Measurements from ENCODE around the gene ZNF416.

ZNF416 gene

GRCh38 chr19:57578487-57579205 lies at the start of gene ZNF416:
Gene ZNF416 (minus strand): TSS chr19:57578911. CDS start chr19:57578704, 207 bp downstream.
- peak; percentile 94 for DNase-seq (ENCODE audit: low spot score)

- DNase-seq (ENCODE audit: low spot score): no peak
These were observed 44.4 kb upstream of the ZNF416 start for GRCh38 chr19:57623091-57623490.

GRCh38 chr19:57620673-57621348 lies 42.1 kb upstream of the ZNF416 start:
- DNase-seq (ENCODE audit: low spot score): no peak

GRCh38 chr19:57615346-57615745 lies 36.6 kb upstream of the ZNF416 start:
- no peak for DNase-seq (ENCODE audit: low spot score)

- DNase-seq (ENCODE audit: low spot score): peak; percentile 64
These were observed 35.4 kb upstream of the ZNF416 start, which contains the start of gene ZNF134 for GRCh38 chr19:57613941-57614743. Gene ZNF134 (plus strand): TSS chr19:57614242. CDS start chr19:57619469, 5,227 bp downstream.

- DNase-seq (ENCODE audit: low spot score): no peak
These were observed 32.4 kb upstream of the ZNF416 start for GRCh38 chr19:57611113-57611512.

GRCh38 chr19:57606931-57607330 lies 28.2 kb upstream of the ZNF416 start:
- DNase-seq (ENCODE audit: low spot score): no peak

- peak; percentile 82 for DNase-seq (ENCODE audit: low spot score)
These were observed 21.2 kb upstream of the ZNF416 start, which contains the start of gene ZNF530 for GRCh38 chr19:57599761-57600383. Gene ZNF530 (plus strand): TSS chr19:57599885. CDS start chr19:57604346, 4,461 bp downstream.

- DNase-seq (ENCODE audit: low spot score): no peak
These were observed 20.7 kb upstream of the ZNF416 start for GRCh38 chr19:57599377-57599760.

GRCh38 chr19:57587529-57587928 lies 8.8 kb upstream of the ZNF416 start:
- DNase-seq (ENCODE audit: low spot score): no peak

GRCh38 chr19:57583521-57584416 lies 5.1 kb upstream of the ZNF416 start, which contains the start of gene ZIK1:
Gene ZIK1 (plus strand): TSS chr19:57584145. CDS start chr19:57584357, 212 bp downstream.
- peak; percentile 47 for DNase-seq (ENCODE audit: low spot score)

- no peak for DNase-seq (ENCODE audit: low spot score)
These were observed 4.4 kb upstream of the ZNF416 start for GRCh38 chr19:57583104-57583520.

GRCh38 chr19:57576661-57577060 lies 2.0 kb downstream of the ZNF416 start:
- DNase-seq (ENCODE audit: low spot score): no peak

- no peak for DNase-seq (ENCODE audit: low spot score)
These were observed 6.2 kb downstream of the ZNF416 start for GRCh38 chr19:57572415-57572947.

- DNase-seq (ENCODE audit: low spot score): no peak
These were observed 8.0 kb downstream of the ZNF416 start for GRCh38 chr19:57570707-57571106.

- DNase-seq (ENCODE audit: low spot score): no peak
These were observed 12.1 kb downstream of the ZNF416 start for GRCh38 chr19:57566396-57567265.

- DNase-seq (ENCODE audit: low spot score): no peak
These were observed 15.2 kb downstream of the ZNF416 start for GRCh38 chr19:57563547-57563946.

- no peak for DNase-seq (ENCODE audit: low spot score)
These were observed 18.6 kb downstream of the ZNF416 start for GRCh38 chr19:57560049-57560491.

GRCh38 chr19:57559404-57560025 lies 19.2 kb downstream of the ZNF416 start, which contains the start of gene ZNF550:
Gene ZNF550 (minus strand): TSS chr19:57559863. CDS start chr19:57559682, 181 bp downstream.
- peak; percentile 69 for DNase-seq (ENCODE audit: low spot score)

Measured in hematopoietic multipotent progenitor cell treated with erythropoietin and hydrocortisone succinate and interleukin-3 and kit ligand, for 17 days (in vitro differentiated cells).